Adrenal gland (tissue), 5 donors: ENCODE results near the gene NFIC.
"Not testable (repeated sequence)": the region's sequence is repeated elsewhere in the genome, so short reads cannot be mapped to it uniquely, and the experiment has no call there.

Experiments
- CTCF ChIP-seq, 6 experiments: fragments of 450-650 bp in 4 of 6; fragments of 200-600 bp in 2 of 6; sonication (generic) in 1 of 6; IDR thresholded peaks; 1 replicate in 5 of 6; 2 replicates in 1 of 6; pipeline versions ENCODE4 v1.5.1 to v1.8.0; 2016 to 2021; ENCODE audit warnings: antibody characterized with exemption in 6 of 6, mild to moderate bottlenecking in 2 of 6, moderate library complexity in 1 of 6
- POLR2A ChIP-seq, 2 donors: fragments of 450-650 bp; IDR thresholded peaks; one replicate each; pipeline ENCODE4 v1.6.1; 2017; ENCODE audit warnings: antibody characterized with exemption in 2 of 2, mild to moderate bottlenecking in 2 of 2, moderate library complexity in 1 of 2
- donor health status: DM: no; HTN: no; CAD: no.

DNA sequence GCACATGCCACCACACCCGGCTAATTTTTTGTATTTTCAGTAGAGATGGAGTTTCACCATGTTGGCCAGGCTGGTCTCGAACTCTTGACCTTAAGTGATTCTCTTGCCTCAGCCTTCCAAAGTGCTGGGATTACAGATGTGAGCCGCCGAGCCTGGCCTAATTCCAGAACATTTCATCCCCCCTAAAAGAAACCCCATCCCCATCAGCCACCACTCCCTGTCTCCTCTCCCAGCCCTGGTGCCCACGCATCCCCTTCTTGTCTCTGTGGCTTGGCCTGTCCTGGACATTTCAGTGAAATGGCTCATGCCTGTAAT lies 63.9 kb downstream of the NFIC start:
- not testable (repeated sequence) for TF ChIP-seq CTCF, POLR2A (IDR thresholded peaks at IDR 0.05)
